ENCODE data around the gene ANKRD55. TPM values are rescaled to one million over a fixed set of nuclear protein-coding genes. Genes with fewer than 3 reads are reported as not detected.
A peak's percentile ranks its signal among the peaks of the same experiment; 100 is the strongest.

Gene ANKRD55
- total RNA-seq, 6 donors from 2014 or later = 0.23 to 1.7 (median 0.98) TPM; not detected in 1

GRCh38 chr5:56100439-56101176, 132.5 kb downstream of the ANKRD55 start:
- WGBS, 2 donors = 74 to 78% methylated on average over 3 of the region's 3 CpGs
- no peak for TF ChIP-seq POLR2AphosphoS5 (IDR thresholded peaks at IDR 0.05)
- TF ChIP-seq POLR2A (IDR thresholded peaks at IDR 0.05) = no peak
- no peak for TF ChIP-seq CTCF (IDR thresholded peaks at IDR 0.05)
- TF ChIP-seq EP300 (IDR thresholded peaks at IDR 0.05) = no peak
- DNase-seq (no peak), ATAC-seq (ENCODE audit: low FRiP score in 2 of 2) (no peak)
- Histone ChIP-seq H3K4me1 (peaks cover 7 to 28% (median 26%) of the 10 kb centered on the region in 4 donors), H3K27me3 (no peaks in the 10 kb centered on the region), H3K27ac (peak overlapping the region in 1 of 4 donors; percentile 12), H3K36me3 (no peaks in the 10 kb centered on the region), H3K9me3 (no peaks in the 10 kb centered on the region), H3K4me3 (no peak overlapping the region)

- Histone ChIP-seq H3K4me3 (no peak overlapping the region), H3K36me3 (no peaks in the 10 kb centered on the region), H3K27ac (peak overlapping the region in 2 of 4 donors; percentile 53 to 71), H3K9me3 (no peaks in the 10 kb centered on the region), H3K27me3 (no peaks in the 10 kb centered on the region), H3K4me1 (peaks cover 7 to 28% (median 26%) of the 10 kb centered on the region in 4 donors)
- 46 to 53% methylated on average over 2 of the region's 2 CpGs for WGBS, 2 donors
- DNase-seq = no peak
- ATAC-seq (ENCODE audit: low FRiP score in 2 of 2) = no peak
- TF ChIP-seq POLR2AphosphoS5 (IDR thresholded peaks at IDR 0.05) (no peak), EP300 (IDR thresholded peaks at IDR 0.05) (no peak), CTCF (IDR thresholded peaks at IDR 0.05) (no peak), POLR2A (IDR thresholded peaks at IDR 0.05) (no peak)
Measured at GRCh38 chr5:56099346-56099745, 133.8 kb downstream of the ANKRD55 start.

DNA sequence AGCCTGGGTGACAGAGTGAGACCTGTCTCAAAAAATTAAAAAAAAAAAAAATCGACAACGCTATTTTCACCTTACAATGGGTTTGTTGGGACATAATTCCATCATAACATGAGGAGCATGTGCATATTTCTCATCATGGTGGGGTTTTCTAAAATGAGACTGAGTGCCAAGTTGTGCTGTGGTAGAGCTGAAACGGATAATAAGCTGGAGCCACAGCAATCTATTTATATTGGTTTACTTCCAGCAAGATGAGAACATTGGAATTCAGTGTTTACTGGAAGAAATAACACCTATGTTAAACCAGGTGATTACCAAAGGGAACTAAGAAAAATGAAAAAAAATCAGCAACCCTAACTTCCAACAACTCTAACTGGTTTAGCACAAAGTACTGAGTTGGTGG, 136.1 kb downstream of the ANKRD55 start:
- DNase-seq (no peak), ATAC-seq (ENCODE audit: low FRiP score in 2 of 2) (no peak)
- H3K4me3 ChIP-seq = no peak overlapping the region
- peaks cover 7 to 27% (median 23%) of the 10 kb centered on the region in 4 donors for H3K4me1 ChIP-seq
- H3K36me3 ChIP-seq = no peaks in the 10 kb centered on the region
- peak overlapping the region in 1 of 4 donors; percentile 36 for H3K27ac ChIP-seq
- no peaks in the 10 kb centered on the region for H3K27me3 ChIP-seq
- H3K9me3 ChIP-seq = no peaks in the 10 kb centered on the region
- no peak for TF ChIP-seq POLR2A (IDR thresholded peaks at IDR 0.05)
- no peak for TF ChIP-seq POLR2AphosphoS5 (IDR thresholded peaks at IDR 0.05)
- TF ChIP-seq CTCF (IDR thresholded peaks at IDR 0.05) = no peak
- no peak for TF ChIP-seq EP300 (IDR thresholded peaks at IDR 0.05)
- 82 to 87% methylated on average over 3 of the region's 3 CpGs for WGBS, 2 donors

DNA sequence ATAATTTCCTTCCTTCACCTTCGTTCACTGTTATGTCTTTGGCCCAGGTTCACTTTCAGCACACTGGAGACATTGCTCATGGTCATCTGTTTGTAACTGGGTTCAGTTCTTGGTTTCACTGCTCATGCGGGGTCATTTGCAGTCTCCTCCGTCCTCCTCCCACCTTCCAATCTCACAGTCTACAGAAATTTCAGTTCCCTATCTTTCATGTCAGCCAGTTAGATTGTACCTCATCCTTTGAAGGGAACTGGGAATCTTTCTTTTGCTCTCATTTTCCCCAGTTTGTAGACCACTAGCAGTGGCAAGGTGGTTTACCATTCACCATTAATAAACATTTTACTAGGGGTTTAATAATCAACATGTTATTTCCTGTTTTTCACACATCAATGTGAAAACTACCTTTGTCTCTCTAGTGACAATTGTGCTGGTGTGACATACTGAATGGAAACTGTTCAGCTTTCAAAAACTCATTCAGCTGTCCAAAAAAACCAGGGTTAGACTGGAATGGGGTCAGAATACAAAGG, 137.5 kb downstream of the ANKRD55 start:
- 77 to 84% methylated on average over 3 of the region's 3 CpGs for WGBS, 2 donors
- H3K36me3 ChIP-seq = no peaks in the 10 kb centered on the region
- H3K27ac ChIP-seq = no peak overlapping the region
- TF ChIP-seq CTCF (IDR thresholded peaks at IDR 0.05) (no peak), POLR2A (IDR thresholded peaks at IDR 0.05) (no peak), EP300 (IDR thresholded peaks at IDR 0.05) (no peak), POLR2AphosphoS5 (IDR thresholded peaks at IDR 0.05) (no peak)
- no peaks in the 10 kb centered on the region for H3K9me3 ChIP-seq
- H3K4me3 ChIP-seq = no peak overlapping the region
- no peaks in the 10 kb centered on the region for H3K27me3 ChIP-seq
- H3K4me1 ChIP-seq = peaks cover 7 to 32% (median 21%) of the 10 kb centered on the region in 4 donors
- ATAC-seq (ENCODE audit: low FRiP score in 2 of 2) (no peak), DNase-seq (no peak)
